MM.1S (cell line): Measurements from ENCODE around the gene TMEM117.

Experiments
- CTCF ChIP-seq: fragments of 300-600 bp; sonication (generic); IDR thresholded peaks from 2 replicates; pipeline ENCODE4 v1.5.1; 2016; ENCODE audit warnings: antibody characterized with exemption, low read length, mixed read lengths
- EZH2 ChIP-seq: fragments of 300-600 bp; sonication (generic); optimal IDR thresholded peaks from 2 replicates; pipeline ENCODE3; 2017; ENCODE audit warnings: low read depth, mild to moderate bottlenecking, antibody characterized with exemption, low read length, mixed read lengths
- EZH2phosphoT487 ChIP-seq: fragments of 300-600 bp; sonication (generic); IDR thresholded peaks from 2 replicates; pipeline ENCODE4 v1.6.1; 2018; ENCODE audit warnings: antibody characterized with exemption, low read length

- TF ChIP-seq EZH2 = no peak
- no peak for TF ChIP-seq CTCF
- no peak for TF ChIP-seq EZH2phosphoT487
Observed at GRCh38 chr12:44428825-44429224, 592.9 kb downstream of the TMEM117 start.
